HG03469 (cell line): ENCODE data around the gene DENND1C.

ENCODE experiments used
- ATAC-seq: cut with Tn5 transposase; IDR thresholded peaks from one replicate; pipeline ENCODE4 v1.9.1; 2021; ENCODE audit warnings: mild to moderate bottlenecking, moderate library complexity, moderate number of reproducible peaks; ENCODE audit not compliant: unreplicated experiment

DENND1C gene

DNA sequence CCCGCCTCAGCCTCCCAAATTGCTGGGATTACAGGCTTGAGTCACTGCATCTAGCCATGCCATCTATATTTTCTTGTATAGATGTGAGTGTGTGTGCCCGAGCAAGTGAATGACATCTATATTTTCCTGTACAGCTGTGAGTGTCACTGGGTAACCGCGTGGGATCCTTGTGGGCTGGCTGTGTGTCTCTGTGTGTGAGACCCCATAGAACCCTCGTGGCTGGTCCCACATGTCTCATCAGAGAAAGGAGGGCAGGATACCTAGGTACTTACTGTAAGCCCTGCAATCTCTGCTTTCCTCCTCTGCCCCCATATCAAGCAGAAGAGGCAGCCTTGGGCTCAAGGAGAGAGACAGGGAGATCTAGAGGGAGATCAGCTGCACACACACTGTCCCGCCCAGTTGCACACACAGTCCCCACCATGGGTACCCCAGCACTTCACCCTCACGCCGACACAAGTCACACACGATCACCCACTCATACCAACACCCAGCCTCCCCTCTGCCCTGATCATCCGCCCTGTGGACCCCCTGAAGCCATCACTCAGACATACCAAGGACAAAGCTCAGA, 655 bp downstream of the DENND1C start:
- no peak for ATAC-seq

DNA sequence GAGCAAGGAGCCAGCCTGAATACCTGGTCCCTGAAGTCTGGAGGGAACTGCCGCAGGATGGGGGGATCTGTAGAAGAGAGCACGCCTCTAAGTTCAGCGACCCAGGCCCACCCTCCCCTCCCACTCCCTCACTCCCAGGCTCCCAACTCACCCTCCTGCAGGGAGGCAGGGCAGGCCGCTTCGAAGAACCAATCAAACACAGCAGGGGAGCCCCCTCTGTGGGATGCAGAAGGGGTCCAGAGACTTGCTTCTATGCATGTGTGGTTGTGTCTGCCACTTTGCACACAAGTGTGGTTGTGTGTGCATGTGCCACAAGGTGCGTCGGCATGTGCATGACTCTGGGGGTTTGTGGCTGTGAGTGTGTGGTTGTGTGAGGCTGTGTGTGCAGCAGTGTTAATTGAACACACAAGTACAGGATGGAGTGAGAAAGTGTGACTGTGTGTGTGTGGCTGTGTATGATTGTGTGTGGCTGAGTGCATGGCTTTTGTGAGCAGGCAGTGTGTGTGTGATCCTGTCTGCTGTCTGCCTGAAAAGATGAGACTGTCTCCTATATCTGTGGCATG, 1.7 kb downstream of the DENND1C start:
- ATAC-seq: no peak

DNA sequence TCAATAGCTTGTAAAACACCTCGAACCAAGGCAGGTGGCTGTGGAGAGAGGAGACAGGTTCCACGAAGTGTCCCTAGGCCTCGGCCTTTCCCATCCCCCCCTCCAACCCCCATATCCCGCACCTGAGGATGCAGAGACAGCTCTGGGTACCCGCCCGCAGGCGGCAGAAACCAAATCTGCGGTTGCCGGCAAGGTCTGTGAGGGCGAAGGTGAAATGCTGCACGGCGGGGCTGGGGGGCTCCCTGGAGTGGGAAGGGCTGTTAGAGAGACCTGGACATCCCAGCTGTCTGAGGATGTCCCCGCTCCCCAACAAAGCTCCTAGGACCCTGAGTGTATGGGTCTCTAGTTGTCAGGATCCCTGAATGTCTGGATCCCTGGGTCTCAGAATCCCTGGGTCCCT, 2.8 kb downstream of the DENND1C start:
- no peak for ATAC-seq

DNA sequence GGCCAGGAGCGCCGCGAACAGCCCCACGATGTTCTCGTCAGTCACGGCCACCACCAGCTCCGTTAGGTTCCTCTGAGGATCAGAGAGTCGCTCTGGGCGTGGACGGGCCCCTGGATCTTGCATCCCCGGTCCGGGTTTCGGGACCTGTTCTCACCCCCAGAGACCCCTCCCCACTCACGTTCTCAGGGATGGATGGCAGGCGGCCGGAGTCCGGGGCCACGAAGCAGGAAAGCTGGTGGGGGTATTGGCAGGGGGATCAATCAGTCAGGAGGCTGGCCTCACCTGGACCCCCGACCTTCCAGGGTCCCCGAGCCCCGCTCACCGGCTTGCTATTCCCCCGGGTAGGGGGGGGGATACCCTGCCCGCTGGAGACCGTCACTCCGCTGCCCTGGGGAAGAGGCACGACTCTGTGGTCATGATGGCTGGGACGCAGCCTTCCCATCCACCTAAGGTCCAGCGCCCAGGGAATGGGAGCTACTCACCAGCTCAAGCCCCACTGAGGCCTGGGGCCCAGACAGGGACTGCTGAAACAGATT, 4.6 kb downstream of the DENND1C start:
- no peak for ATAC-seq

DNA sequence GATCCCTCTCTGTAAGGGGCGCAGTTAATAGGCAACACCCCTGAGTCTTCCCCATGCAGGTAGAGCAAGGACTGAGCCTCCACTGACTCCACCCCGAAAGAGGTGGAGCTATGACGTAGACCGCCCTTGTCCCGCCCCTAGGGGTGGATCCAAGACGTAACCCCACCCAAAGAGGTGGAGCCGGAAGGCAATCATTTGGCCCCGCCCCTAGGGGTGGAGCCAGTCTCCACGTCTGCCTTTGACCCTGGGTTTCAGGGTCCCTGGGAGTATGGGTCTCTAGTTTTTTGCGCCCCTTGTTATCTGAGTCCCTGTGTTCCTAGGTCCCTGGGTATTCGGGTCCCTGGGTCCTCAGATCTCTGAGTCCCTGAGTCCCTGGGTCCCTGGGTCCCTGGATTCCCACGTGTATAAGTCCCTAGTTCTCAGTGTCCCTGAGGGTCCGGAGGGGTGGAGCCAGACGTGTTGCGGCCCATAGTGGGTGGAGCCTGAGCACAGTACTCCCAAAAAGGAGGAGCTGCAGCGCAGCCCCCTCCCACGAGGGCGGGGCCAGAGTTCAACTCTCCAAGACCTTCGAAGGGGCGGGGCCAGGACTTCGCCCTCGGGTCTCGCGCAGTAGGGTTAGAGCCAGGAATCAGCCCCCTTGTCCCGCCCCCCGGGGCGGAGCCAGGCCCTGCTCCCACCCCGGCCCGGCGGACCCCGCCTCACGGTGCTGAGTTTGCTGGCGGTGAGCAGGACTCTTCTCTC, 5.3 kb downstream of the DENND1C start:
- ATAC-seq: no peak

DNA sequence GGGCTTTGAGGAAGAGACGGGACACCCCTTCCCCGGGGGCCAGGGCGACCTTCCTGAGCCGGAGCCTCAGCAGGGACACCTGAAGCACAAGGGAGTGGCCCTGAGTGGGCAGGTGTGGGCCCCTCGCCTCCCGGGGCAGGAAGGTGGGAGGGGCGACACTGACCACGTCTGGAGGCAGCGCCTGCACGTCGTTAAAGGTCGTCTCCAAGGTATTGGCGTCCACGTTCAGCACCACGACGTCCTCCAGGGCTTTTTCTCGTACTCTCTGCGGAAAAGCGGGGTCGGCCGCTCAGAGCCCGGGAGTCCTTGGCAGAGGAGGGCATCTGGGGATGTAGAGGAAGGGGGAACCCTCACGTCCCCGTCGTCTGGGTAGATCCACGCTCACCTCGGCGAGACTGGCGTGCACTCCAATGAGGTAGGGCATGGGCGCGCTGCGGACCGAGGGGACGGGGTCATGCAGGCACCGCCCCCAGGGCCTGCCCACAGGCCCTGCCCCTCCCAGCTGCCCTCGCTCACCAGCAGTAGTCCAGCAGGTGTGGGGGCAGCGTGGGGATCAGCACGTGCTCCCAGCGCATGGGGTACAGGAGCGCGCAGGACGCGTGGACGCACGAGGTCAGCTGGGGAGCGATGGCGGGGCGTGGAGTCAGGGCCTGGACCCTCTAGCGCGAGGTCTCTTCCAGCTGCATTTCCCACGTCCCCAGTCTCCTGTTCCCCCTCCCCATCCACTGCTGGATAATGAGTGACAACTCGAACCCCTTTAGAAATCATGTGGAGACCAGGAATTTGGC, 6.1 kb downstream of the DENND1C start:
- no peak for ATAC-seq

DNA sequence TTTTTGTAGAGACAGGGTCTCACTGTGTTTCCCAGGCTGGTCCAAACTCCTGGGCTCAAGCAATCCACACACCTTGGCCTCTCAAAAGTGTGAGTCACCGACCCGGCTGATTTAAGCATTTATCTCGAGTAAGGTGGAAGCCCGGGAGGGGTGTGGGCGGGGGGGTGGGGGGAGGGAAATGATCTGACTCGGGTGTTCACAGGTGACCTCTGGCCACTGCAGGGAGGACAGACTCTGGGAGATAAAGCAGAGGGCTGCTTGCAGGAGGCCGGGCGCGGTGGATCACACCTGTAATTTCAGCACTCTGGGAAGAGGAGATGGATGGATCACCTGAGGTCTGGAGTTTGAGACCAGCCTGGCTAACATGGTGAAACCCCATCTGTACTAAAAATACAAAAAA, 7.9 kb downstream of the DENND1C start:
- ATAC-seq: no peak

DNA sequence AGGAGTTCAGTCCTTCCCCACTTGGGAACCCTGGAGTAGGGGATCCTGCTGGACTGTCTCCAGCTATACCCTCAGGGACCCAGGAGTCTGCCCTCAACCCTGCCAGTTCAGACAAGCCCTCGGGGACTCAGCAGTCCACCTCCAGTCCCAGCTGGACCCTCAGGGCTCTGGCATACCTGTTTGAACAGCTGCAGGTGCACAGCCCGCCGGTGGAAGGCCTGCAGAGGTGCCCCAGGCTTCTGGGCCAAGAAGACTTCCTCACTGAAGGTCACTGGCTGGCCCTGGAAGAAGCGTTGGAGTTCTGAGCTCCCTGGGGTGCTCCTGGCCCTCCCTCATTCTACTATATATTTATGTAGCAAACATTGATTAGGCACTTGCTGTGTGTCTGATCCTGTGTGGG, 8.9 kb downstream of the DENND1C start:
- ATAC-seq: no peak

DNA sequence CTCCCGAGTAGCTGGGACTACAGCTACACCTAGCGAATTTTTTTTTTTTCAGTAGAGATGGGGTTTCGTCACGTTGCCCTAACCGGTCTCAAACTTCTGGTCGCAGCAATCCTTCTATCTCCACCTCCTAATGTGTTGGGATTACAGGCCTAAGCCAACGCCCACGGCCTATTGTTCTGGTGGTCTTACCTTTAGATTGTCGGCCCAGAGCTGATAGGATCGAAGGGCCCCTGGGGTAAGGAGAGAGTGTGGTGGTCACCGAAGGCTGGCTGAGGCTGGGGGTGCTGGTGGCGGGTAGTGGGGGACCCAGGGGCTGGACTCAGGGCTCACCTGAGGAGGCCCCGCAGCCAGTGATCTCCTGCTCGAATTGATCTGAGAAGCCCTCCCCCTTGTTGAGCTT, 10.5 kb downstream of the DENND1C start:
- no peak for ATAC-seq

DNA sequence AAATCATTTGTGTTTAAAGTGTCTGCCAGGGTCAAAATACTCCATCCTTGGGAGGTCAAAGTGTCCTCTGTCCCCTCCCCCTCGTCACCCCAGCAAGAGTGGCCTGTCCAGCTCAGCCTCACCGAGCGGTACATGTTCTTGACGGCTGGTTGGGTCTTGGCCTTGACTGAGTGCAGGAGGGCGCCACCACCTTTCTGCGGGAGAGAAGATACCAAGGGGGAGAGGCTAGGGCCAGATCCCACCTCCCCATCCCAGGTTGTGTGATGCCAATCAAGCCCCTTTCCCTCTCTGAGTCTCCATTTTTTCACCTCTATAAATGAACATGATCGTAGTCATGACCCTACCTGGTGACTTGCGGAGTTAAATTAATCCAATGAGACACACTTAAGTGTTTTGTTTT, 11.4 kb downstream of the DENND1C start:
- no peak for ATAC-seq

DNA sequence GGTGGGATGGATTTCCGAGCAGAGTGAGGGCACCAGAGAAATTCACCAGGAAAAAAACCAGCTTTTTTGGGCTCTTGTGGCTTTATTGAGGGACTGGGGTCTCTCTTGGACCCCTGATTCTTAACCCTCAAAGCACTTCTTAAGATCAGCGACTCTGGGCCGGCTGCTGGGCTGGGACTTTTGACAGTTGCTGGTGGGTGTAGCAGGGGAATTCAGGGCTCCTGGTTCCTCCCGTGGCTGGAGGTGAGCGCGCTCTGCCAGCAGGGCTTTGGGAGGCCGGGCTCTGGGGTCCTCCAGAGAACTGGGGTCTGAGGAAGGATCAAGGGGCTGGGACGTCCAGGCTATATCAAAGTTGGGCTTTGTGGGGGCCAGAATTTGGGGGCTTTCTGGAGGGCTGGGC, 14.2 kb downstream of the DENND1C start:
- ATAC-seq: no peak

DNA sequence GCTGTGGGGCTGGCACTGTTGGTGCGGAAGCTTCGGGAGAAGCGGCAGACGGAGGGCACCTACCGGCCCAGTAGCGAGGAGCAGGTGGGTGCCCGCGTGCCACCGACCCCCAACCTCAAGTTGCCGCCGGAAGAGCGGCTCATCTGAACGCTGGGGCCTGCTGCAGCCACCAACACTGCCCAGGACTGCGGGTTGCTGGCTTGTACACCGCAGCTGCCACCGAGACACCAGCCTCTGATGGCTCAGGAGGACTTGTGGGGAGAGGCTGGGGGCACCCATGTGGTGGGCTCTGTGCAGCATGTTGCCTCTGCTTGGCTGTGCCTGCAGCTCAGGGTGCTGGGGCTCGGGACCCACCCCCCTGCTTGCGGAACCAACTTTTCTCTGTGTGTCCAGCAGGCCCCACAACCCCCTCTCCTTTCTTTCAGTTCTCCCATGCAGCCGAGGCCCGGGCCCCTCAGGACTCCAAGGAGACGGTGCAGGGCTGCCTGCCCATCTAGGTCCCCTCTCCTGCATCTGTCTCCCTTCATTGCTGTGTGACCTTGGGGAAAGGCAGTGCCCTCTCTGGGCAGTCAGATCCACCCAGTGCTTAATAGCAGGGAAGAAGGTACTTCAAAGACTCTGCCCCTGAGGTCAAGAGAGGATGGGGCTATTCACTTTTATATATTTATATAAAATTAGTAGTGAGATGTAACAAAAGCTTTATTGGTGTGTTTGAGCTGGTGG, 14.9 kb downstream of the DENND1C start:
- ATAC-seq: no peak

DNA sequence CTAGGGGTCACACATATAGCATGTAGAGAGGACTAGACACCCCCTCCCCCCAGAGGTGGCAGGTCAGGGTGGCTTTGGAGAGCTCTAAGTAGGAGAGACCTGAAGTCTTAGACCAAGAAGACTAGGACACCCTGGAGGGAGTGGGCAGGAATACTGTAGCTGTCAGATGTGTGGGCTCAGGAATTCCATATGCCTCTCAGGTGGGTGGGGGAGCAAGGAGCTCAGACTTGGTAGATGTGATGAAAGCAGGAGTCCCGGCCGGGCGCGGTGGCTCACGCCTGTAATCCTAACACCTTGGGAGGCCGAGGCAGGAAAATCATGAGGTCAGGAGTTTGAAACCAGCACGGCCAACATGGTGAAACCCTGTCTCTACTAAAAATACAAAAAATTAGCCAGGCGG, 15.9 kb downstream of the DENND1C start:
- no peak for ATAC-seq

DNA sequence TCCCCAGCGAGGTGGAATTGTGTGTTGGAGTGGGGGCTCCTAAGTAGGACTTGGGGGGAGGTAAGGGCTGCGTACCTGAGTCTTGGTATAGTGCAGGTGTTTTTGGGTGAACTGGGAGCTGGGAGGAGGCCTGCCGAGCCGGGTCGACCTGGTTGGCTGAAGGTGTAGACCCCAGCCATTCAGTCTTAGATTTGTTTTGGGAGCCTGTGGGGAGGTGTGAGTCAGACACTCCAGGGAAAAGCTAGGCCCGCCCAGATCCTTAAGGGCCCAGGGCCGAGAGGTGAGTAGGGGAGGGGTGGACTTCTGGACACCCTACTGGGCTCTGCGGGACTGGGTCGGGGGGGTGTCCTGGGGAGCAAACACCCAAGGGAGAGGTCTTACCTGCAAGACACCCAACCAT, 16.6 kb downstream of the DENND1C start:
- ATAC-seq: no peak

DNA sequence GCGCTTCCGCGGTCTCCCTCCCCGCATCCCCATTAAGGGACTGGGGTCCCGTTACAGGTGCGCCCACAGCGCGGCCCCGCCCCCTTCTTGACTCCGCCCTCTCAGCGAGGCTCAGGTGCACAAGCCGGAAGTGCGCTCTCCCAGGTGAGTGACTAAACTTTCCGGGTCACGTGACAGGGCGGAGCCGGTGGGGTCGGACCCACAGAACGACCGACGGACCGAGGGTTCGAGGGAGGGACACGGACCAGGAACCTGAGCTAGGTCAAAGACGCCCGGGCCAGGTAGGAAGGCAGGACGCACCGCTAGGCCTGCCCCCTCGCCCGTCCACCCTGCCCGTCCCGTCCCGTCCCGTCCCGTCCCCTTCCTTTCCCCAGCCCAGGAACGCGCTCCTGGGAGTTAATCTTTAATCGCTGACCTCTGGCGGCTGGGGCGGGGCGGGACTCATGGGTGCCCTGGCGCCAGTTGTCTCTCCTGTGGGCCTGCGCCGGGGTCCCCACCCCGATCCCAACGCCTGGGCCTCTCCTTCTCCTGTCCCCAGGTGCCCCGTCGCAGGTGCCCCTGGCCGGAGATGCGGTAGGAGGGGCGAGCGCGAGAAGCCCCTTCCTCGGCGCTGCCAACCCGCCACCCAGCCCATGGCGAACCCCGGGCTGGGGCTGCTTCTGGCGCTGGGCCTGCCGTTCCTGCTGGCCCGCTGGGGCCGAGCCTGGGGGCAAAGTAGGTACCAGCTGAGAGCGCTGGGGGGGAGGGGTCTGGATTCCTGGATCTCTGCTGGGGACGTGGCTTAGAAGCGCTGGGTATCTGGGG, 17.3 kb downstream of the DENND1C start, which contains the start of gene CRB3:
CRB3 (plus strand) TSS at position 202 of the 804 bp plus-strand sequence; CDS start at position 633, 431 bp downstream.
- ATAC-seq: no peak

DNA sequence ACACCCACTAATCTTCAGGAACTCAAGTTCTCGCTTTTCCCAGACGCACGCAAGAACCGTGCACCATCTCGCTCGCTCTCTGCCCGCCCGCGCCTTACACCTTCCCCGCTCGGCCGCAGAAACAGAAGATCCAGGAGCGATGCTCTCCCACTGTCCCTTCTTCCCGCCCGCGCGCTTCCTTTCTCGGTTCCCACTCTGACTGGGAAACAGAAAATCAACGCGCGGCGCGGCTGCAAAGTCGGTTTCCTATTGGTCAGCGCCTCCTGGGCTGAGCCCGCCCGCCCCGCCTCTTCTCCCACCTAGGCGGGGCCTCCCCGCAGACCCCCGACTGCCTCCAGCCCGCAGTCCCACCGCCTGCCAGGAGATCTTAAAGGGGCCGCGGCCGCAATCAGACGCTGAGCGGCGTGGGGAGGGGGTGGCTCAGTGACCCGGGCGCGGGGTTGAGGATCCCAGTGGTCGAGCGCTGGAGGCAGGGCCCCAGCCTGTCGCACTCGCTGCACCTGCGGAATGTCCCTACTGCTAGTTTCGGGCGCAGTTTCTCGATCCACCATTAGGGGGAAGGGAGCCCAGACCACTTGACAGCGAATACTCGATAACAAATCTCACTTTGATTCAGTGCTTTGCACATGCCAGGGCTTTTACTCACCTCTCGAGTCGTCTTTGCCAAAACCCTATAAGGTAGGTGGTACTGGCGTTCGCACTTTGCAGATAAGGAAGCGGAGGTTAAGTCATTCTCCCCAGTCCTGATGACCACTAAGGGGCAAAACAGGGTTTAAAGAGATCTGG, 21.3 kb downstream of the DENND1C start:
- peak; percentile 46 for ATAC-seq

DNA sequence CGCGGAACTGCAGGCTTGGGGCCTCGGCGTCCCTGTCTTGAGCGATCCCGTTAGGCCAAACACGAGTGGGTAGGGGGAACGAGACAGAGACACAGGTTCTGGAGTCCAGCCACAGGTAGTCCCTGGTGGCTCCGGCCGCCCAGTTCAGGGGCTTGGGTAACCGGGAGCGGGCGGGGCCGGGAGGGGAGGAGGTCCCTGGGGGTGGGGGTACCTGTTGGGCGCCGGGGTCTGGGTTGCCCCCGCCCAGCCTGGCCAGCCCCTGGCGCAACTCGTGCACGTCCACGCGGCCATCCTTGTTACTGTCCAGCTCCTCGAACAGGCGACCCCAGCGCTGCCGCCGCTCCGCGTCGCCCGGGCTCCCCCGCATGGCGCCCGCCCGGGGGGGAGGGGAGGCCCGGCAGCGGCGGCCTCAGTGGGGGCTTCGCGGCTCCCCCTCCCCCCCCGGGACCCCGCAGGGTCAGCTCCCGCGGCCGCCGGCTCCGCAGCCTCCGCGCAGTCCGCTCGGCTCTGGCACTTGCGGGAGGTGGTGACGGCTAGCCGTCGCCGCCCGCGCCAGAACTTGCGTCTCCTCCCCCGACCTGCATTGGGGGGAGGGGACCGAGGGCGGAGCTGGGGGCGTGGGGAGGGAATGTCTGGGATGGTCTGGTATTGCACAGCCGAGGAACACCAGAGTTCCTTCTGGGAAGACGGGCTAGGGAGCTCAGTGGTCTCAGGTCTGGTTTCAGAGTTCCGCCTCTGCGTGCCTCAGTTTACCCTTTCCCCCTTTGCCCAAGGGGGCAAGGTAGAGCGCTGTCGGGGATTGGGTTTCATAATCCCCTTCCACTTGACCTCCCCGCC, 22.1 kb downstream of the DENND1C start, which contains the start of gene SLC25A23:
SLC25A23 (minus strand) TSS at position 531 of the 837 bp plus-strand sequence; CDS start at position 367, 164 bp downstream.
- peak; percentile 13 for ATAC-seq

DNA sequence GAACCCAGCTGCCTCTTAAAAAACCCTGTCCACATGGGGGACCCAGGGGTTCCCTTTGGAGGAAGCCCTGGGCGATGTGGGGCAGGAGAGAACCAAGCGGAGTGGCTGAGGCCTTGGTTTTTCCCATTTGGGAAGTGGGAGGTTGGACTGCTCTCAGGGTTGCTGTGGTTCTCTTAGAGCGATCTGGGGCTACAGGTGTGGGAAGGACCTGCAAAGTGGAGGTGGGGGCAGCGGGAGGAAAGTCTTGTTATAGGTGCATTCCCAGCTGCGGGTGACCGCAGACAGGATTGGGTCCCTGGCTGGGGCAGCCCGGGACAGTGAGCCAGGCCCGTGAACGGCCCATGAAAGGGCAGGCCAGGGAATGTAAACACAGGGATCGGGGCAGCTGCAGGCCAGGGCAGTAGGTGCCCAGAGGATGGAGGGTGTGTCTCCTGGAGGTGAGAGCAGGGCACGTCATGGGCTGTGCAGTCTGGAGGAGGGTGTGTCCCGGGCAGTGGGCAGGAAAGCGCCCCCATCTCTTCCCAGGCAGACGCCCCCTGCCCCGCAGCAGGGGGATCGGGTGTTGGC, 22.8 kb downstream of the DENND1C start:
- ATAC-seq: no peak
